SH-SY5Y (cell line): ENCODE measurements around the gene ACKR4.

Experiments
- GATA2 ChIP-seq: IDR thresholded peaks from 2 replicates; pipeline ENCODE4 v1.6.1; 2011; ENCODE audit warnings: mild to moderate bottlenecking, low read depth, low read length
- GATA3 ChIP-seq: IDR thresholded peaks from 2 replicates; pipeline ENCODE4 v1.6.1; 2011; ENCODE audit warnings: low read depth, mild to moderate bottlenecking, low read length, moderate library complexity

DNA sequence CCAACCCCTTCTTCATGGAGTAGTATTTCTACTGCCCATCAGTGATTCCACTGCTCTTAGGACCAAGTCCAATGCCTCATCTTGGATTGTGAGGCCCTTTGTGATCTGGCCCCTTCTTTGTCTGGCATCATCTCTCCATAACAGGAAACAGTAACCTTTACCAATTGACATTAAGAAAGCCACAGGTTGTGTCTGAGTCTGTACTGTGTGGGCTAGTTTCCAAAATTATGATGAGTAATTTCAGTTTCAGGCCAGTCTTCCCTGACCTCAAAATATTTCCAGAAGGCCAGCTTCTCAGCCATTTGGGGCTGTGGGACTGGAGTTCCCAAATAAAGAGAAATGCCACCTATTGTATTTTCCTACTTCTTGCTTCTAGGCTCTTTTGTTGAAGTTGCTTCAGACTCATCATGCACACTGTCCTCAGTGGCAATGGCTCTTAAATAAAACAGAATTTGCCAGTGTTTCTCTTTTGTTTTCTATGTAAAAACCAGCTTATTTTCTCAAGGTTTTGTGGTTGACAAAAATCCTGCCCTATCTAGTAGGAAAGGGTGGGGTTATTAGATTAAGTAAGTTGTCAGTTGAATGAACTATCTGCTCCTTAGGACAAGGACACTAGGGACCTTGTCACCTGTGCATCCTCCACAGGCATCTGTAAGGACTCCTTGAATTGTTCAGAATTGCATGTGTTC lies 47.0 kb upstream of the ACKR4 start:
- TF ChIP-seq GATA2 (no peak), GATA3 (no peak)
